ENCODE measurements around the gene DCST1. TPM values are rescaled to one million over a fixed set of nuclear protein-coding genes. Genes with fewer than 3 reads are reported as not detected.
A peak's percentile ranks its signal among the peaks of the same experiment; 100 is the strongest.
"Not testable (repeated sequence)": the region's sequence is repeated elsewhere in the genome, so short reads cannot be mapped to it uniquely, and the experiment has no call there.

The DCST1 gene
- total RNA-seq: not detected in 2 replicates
- long read RNA-seq: 0 reads

DNA sequence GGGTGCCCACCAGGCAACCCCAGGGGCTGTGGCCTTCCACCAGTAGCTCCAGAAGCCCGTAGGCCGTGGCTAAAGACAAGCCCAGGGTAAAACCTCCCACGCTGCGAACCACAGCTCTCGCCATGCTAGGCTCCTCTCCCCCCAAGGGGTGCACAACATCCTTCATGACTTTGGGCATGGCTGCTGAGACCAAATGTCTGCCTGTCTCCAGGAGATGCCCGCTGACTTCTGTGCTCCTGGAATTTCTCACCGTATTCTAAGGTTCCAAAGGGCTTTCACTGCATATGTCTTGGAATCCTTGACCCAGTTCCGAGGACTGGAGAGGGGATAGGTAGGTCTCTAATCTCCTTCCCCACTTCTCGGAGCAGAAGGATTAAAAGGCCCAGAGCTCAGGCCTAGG is at the start of gene DCST1, which contains the start of gene DCST2:
Gene DCST1 (plus strand): TSS at position 301 of the 400 bp plus-strand sequence. CDS start 213 bp downstream, outside the sequence.
Gene DCST2 (minus strand): TSS at position 258 of the 400 bp plus-strand sequence. CDS start 80 bp downstream, at position 178.
- Mint-ChIP-seq H3K4me3 (no peak within 1 kb of the TSS), H3K27me3 (ENCODE audit: low read depth) (no peaks in the 10 kb centered on the region), H3K9me3 (no peaks in the 10 kb centered on the region), H3K4me1 (no peaks in the 10 kb centered on the region), H3K36me3 (ENCODE audit: low read depth) (no peaks in the 10 kb centered on the region), H3K27ac (ENCODE audit: unreplicated experiment) (peak within 1 kb of the TSS; percentile 36)
- no peak for TF ChIP-seq CTCF (conservative IDR thresholded peaks at IDR 0.05)
- DNase-seq (ENCODE audit: low read depth, low spot score): no peak

- not testable (repeated sequence) for H3K27ac Mint-ChIP-seq (ENCODE audit: unreplicated experiment); H3K36me3 Mint-ChIP-seq (ENCODE audit: low read depth); H3K9me3 Mint-ChIP-seq; DNase-seq (ENCODE audit: low read depth, low spot score); H3K27me3 Mint-ChIP-seq (ENCODE audit: low read depth)
- Mint-ChIP-seq H3K4me3 (peak overlapping the region; percentile 38), H3K4me1 (peaks cover 14% of the 10 kb centered on the region)
Measured at GRCh38 chr1:154986736-154987135, 46.9 kb upstream of the DCST1 start.

GRCh38 chr1:154987326-154987725 is 46.3 kb upstream of the DCST1 start:
- Mint-ChIP-seq H3K9me3 (no peaks in the 10 kb centered on the region), H3K27me3 (ENCODE audit: low read depth) (no peaks in the 10 kb centered on the region), H3K4me1 (peaks cover 14% of the 10 kb centered on the region), H3K36me3 (ENCODE audit: low read depth) (peaks cover 9% of the 10 kb centered on the region), H3K27ac (ENCODE audit: unreplicated experiment) (no peak overlapping the region), H3K4me3 (peak overlapping the region; percentile 38)
- no peak for TF ChIP-seq CTCF (conservative IDR thresholded peaks at IDR 0.05)
- no peak for DNase-seq (ENCODE audit: low read depth, low spot score)

DNA sequence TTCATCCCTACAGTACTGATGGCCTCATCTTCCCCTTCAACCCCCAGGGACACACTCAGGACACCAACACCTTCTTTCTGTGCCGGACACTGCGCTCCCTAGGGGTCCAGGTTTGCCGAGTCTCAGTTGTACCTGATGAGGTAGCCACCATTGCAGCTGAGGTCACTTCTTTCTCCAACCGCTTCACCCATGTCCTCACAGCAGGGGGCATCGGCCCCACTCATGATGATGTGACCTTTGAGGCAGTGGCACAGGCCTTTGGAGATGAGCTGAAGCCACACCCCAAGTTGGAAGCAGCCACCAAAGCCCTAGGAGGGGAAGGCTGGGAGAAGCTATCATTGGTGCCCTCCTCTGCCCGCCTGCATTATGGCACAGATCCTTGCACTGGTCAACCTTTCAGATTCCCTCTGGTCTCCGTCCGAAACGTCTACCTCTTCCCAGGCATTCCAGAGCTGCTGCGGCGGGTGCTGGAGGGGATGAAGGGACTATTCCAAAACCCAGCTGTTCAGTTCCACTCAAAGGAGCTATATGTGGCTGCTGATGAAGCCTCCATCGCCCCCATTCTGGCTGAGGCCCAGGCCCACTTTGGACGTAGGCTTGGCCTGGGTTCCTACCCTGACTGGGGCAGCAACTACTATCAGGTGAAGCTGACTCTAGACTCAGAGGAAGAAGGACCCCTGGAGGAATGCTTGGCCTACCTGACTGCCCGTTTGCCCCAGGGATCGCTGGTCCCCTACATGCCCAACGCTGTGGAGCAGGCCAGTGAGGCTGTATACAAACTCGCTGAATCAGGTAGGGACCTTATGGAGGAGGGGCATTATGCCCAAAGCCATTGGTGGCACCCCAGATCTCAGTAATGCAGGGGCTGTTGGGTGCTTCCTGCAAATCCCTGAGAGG is 45.3 kb upstream of the DCST1 start:
- peak overlapping the region; percentile 64 for H3K4me3 Mint-ChIP-seq
- DNase-seq (ENCODE audit: low read depth, low spot score): no peak
- no peaks in the 10 kb centered on the region for H3K9me3 Mint-ChIP-seq
- no peak for TF ChIP-seq CTCF (conservative IDR thresholded peaks at IDR 0.05)
- peaks cover 18% of the 10 kb centered on the region for H3K4me1 Mint-ChIP-seq
- no peak overlapping the region for H3K27ac Mint-ChIP-seq (ENCODE audit: unreplicated experiment)
- H3K36me3 Mint-ChIP-seq (ENCODE audit: low read depth): peaks cover 7% of the 10 kb centered on the region
- no peaks in the 10 kb centered on the region for H3K27me3 Mint-ChIP-seq (ENCODE audit: low read depth)

DNA sequence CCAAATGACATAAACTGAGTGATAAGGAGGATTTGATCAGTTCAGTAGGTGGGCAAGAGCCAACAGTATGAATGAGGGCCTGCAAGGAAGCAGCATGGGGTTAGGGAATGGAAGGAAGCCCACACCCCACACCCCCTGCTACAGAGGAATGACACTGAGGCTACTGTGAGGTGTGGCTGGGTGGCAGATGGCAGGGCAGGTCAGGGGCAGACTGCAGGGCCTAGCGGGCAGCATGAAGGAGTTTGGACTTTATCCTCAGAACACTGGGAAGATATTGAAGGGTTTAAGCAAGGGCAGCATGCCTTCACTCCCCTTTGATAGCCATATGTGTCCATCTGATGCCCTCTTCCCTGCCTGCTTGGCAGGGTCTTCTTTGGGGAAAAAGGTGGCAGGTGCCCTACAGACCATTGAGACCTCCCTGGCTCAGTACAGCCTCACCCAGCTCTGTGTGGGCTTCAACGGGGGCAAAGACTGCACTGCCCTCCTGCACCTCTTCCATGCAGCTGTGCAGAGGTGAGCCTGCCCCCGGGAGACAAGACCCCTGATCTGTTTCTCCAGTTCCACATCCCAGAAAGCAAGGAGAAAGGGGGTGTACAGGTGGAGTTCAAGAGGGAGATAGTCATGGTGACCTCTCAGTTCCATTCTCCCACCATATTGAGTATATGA is 44.3 kb upstream of the DCST1 start:
- H3K27ac Mint-ChIP-seq (ENCODE audit: unreplicated experiment): no peak overlapping the region
- peaks cover 7% of the 10 kb centered on the region for H3K36me3 Mint-ChIP-seq (ENCODE audit: low read depth)
- no peaks in the 10 kb centered on the region for H3K9me3 Mint-ChIP-seq
- H3K4me3 Mint-ChIP-seq: peak overlapping the region; percentile 64
- H3K27me3 Mint-ChIP-seq (ENCODE audit: low read depth): no peaks in the 10 kb centered on the region
- H3K4me1 Mint-ChIP-seq: peaks cover 13% of the 10 kb centered on the region
- TF ChIP-seq CTCF (conservative IDR thresholded peaks at IDR 0.05): no peak
- no peak for DNase-seq (ENCODE audit: low read depth, low spot score)

Data from neural crest cell (in vitro differentiated cells).